ENCODE results near the gene ST8SIA4. TPM values are rescaled to one million over a fixed set of nuclear protein-coding genes. Genes with fewer than 3 reads are reported as not detected.
A peak's percentile ranks its signal among the peaks of the same experiment; 100 is the strongest.
"Not testable (repeated sequence)": the region's sequence is repeated elsewhere in the genome, so short reads cannot be mapped to it uniquely, and the experiment has no call there.

ST8SIA4 gene
- total RNA-seq, 2 donors from 2014 or later, result 2.6 to 6.2 TPM

DNA sequence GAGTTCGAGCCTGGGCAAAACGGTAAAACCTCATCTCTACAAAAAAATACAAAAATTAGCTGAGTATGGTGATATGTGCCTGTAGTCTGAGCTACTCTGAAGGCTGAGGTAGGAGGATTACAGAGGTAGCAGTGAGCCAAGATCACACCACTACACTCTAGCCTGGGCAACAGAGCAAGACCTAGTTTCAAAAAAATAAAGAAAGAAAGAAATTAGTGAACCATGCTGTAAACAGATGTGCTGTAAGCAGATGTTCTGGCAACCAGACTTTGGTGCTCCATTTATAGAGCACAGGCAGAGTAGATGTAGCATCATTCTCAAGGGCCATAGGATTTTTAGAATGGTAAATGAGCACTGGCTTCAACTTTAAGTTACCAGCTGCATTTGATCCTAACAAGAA is 115.4 kb downstream of the ST8SIA4 start:
- intact Hi-C loops (cut with DNase I), result no loop called here
- TF ChIP-seq, protein P1, sequence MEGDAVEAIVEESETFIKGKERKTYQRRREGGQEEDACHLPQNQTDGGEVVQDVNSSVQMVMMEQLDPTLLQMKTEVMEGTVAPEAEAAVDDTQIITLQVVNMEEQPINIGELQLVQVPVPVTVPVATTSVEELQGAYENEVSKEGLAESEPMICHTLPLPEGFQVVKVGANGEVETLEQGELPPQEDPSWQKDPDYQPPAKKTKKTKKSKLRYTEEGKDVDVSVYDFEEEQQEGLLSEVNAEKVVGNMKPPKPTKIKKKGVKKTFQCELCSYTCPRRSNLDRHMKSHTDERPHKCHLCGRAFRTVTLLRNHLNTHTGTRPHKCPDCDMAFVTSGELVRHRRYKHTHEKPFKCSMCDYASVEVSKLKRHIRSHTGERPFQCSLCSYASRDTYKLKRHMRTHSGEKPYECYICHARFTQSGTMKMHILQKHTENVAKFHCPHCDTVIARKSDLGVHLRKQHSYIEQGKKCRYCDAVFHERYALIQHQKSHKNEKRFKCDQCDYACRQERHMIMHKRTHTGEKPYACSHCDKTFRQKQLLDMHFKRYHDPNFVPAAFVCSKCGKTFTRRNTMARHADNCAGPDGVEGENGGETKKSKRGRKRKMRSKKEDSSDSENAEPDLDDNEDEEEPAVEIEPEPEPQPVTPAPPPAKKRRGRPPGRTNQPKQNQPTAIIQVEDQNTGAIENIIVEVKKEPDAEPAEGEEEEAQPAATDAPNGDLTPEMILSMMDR (IDR thresholded peaks at IDR 0.05), result no peak
- Histone ChIP-seq H3K27ac (no peak overlapping the region), H3K4me1 (no peaks in the 10 kb centered on the region), H3K36me3 (no peaks in the 10 kb centered on the region), H3K9me3 (no peaks in the 10 kb centered on the region), H3K4me3 (no peak overlapping the region), H3K9ac (ENCODE audit: low read depth in 2 of 2, low read length in 2 of 2) (no peak overlapping the region), H3K27me3 (no peaks in the 10 kb centered on the region)
- no peak for DNase-seq

GRCh38 chr5:100785536-100785935 is 117.5 kb downstream of the ST8SIA4 start:
- intact Hi-C loops (cut with DNase I), result not testable (repeated sequence)

GRCh38 chr5:100780376-100780870 is 122.7 kb downstream of the ST8SIA4 start:
- Histone ChIP-seq H3K4me1 (no peaks in the 10 kb centered on the region), H3K9ac (ENCODE audit: low read depth in 2 of 2, low read length in 2 of 2) (no peak overlapping the region), H3K36me3 (no peaks in the 10 kb centered on the region), H3K4me3 (no peak overlapping the region), H3K27ac (no peak overlapping the region), H3K9me3 (no peaks in the 10 kb centered on the region), H3K27me3 (no peaks in the 10 kb centered on the region)
- TF ChIP-seq, protein P1 (IDR thresholded peaks at IDR 0.05), result no peak
- DNase-seq, result no peak
- intact Hi-C loops (cut with DNase I), result no loop called here

More at GRCh38 chr5:100785536-100785935, 117.5 kb downstream of the ST8SIA4 start:
- H3K27ac ChIP-seq; H3K36me3 ChIP-seq; H3K9me3 ChIP-seq; DNase-seq; H3K4me3 ChIP-seq; H3K27me3 ChIP-seq; H3K9ac ChIP-seq (ENCODE audit: low read depth in 2 of 2, low read length in 2 of 2); H3K4me1 ChIP-seq: not testable (repeated sequence)

DNA sequence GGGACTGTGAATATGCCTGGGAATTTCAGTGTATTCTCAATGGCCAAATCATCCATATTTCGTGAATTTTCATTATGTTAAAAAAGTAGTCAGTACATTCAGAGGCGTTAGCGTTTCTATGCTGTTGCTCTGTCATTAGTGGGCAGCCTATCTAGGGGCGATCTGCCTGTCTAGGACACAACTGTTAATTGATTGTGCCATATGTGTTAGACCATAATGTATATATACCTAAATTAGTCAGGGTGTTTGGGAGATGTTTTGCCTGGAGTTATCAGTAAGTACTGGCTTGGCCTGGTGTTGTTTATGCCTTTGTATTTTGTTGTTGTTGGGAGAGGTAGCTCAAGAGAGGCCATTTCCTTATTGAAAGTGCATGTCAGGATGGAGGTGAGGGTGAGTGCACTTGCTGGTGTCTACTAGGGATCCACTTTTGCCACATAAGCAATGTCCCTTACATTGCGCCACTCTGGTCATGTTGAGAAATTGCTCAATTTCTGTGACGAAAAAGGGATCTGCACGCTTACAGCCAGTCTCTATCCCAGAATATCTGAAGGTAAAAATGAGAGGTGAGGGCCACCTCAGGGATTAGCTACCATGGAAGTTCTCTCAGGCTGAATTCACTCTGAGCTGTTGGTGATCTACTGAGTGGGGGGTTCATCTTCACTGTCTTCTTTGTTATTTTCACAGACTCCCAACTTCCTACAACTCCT is 123.3 kb downstream of the ST8SIA4 start:
- H3K27ac ChIP-seq, result no peak overlapping the region
- no peak overlapping the region for H3K4me3 ChIP-seq
- no peaks in the 10 kb centered on the region for H3K36me3 ChIP-seq
- intact Hi-C loops (cut with DNase I), result no loop called here
- no peaks in the 10 kb centered on the region for H3K4me1 ChIP-seq
- TF ChIP-seq, protein P1 (IDR thresholded peaks at IDR 0.05), result no peak
- DNase-seq, result peak; percentile 26
- no peak overlapping the region for H3K9ac ChIP-seq (ENCODE audit: low read depth in 2 of 2, low read length in 2 of 2)
- H3K9me3 ChIP-seq, result no peaks in the 10 kb centered on the region
- no peaks in the 10 kb centered on the region for H3K27me3 ChIP-seq

DNA sequence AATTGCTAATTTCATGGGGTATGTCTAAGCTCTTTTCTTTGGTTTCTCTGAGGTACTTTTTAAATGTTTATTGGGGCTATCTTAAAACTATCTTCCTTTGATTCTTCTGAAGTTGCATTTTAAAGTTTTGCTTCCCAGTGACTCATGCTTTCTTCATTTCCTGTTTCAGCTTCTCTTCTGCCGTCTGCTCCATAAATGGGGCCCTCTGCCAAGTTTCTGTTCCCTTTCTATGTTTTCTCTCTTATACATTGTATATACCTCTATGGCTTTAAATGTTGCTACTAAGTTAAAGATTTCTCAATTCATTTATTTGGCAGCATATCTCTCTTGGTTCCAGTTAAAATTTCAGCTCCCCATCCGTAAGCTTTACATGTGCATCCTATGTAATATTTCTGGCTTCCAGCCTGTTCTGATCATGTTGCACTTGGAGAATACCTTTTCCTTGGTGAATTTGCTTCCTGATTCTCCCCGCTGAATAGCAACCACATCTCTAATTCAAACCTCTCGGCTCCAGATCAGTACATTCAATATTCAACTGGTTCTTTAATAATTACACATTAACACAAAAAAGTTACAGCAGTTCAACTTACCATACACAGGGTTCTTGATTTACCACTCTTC is 125.3 kb downstream of the ST8SIA4 start:
- H3K4me1 ChIP-seq, result no peaks in the 10 kb centered on the region
- no peak overlapping the region for H3K9ac ChIP-seq (ENCODE audit: low read depth in 2 of 2, low read length in 2 of 2)
- no peaks in the 10 kb centered on the region for H3K9me3 ChIP-seq
- intact Hi-C loops (cut with DNase I), result no loop called here
- H3K27me3 ChIP-seq, result no peaks in the 10 kb centered on the region
- H3K4me3 ChIP-seq, result no peak overlapping the region
- TF ChIP-seq, protein P1 (IDR thresholded peaks at IDR 0.05), result no peak
- H3K27ac ChIP-seq, result no peak overlapping the region
- peak; percentile 48 for DNase-seq
- no peaks in the 10 kb centered on the region for H3K36me3 ChIP-seq

DNA sequence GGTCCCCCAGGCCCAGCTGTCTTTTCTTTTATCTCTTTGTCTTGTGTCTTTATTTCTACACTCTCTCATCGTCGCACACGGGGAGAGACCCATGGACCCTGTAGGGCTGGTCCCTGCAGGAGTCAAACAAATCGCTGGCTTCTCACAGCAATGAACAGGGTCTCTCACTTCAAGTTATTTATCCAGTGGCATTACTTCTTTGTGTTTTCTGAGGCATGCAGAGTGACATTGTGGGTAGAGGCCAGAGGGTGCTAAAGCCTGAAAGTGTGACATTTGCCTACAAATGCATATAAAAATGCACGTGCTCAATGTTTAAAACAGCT is 127.6 kb downstream of the ST8SIA4 start:
- H3K4me1 ChIP-seq, result no peaks in the 10 kb centered on the region
- H3K27me3 ChIP-seq, result no peaks in the 10 kb centered on the region
- H3K36me3 ChIP-seq, result no peaks in the 10 kb centered on the region
- TF ChIP-seq, protein P1 (IDR thresholded peaks at IDR 0.05), result no peak
- intact Hi-C loops (cut with DNase I), result no loop called here
- H3K9ac ChIP-seq (ENCODE audit: low read depth in 2 of 2, low read length in 2 of 2), result no peak overlapping the region
- H3K4me3 ChIP-seq, result no peak overlapping the region
- H3K9me3 ChIP-seq, result no peaks in the 10 kb centered on the region
- DNase-seq, result no peak
- H3K27ac ChIP-seq, result no peak overlapping the region
